Transverse colon (tissue), 3 donors: Measurements from ENCODE around the gene GMFB.

Source experiments
- CTCF ChIP-seq, 5 experiments: fragments of 200-600 bp in 3 of 5; fragments of 450-650 bp in 2 of 5; sonication (generic) in 3 of 5; IDR thresholded peaks; 1 replicate in 2 of 5; 2 replicates in 3 of 5; pipeline ENCODE4 v1.5.1; 2016 to 2017; ENCODE audit warnings: antibody characterized with exemption in 5 of 5, inconsistent platforms in 3 of 5, mild to moderate bottlenecking in 2 of 5, moderate library complexity in 1 of 5
- POLR2A ChIP-seq: fragments of 450-650 bp; IDR thresholded peaks from one replicate; pipeline ENCODE4 v1.6.1; 2016; ENCODE audit warnings: antibody characterized with exemption, mild to moderate bottlenecking, moderate library complexity

GRCh38 chr14:54450535-54450934 lies 38.2 kb downstream of the GMFB start:
- TF ChIP-seq POLR2A (no peak), CTCF (IDR thresholded peaks at IDR 0.05) (no peak)
